Left hindlimb (tissue), 1 donor: Measurements from ENCODE around the gene IL17RE.

Source experiments
- DNase-seq: peaks from one replicate; pipeline ENCODE4 v3.0.0-alpha.2; 2018

Gene IL17RE

GRCh38 chr3:9908286-9908685 lies 5.6 kb downstream of the IL17RE start:
- DNase-seq = no peak

GRCh38 chr3:9909221-9910013 lies 6.8 kb downstream of the IL17RE start:
- no peak for DNase-seq

GRCh38 chr3:9911863-9912262 lies 9.2 kb downstream of the IL17RE start:
- no peak for DNase-seq

- DNase-seq = no peak
These were observed 9.8 kb downstream of the IL17RE start for GRCh38 chr3:9912294-9912935.

- no peak for DNase-seq
These were observed 11.0 kb downstream of the IL17RE start for GRCh38 chr3:9913601-9914000.

GRCh38 chr3:9914011-9914410 lies 11.4 kb downstream of the IL17RE start:
- DNase-seq = no peak

GRCh38 chr3:9914559-9915253 lies 12.1 kb downstream of the IL17RE start:
- no peak for DNase-seq

- DNase-seq = peak; percentile 88
These were observed 12.8 kb downstream of the IL17RE start for GRCh38 chr3:9915254-9916141.

GRCh38 chr3:9916346-9916733 lies 13.7 kb downstream of the IL17RE start:
- DNase-seq = peak; percentile 43

GRCh38 chr3:9916734-9917680 lies 14.4 kb downstream of the IL17RE start, which contains the start of gene IL17RC:
Gene IL17RC (plus strand): TSS chr3:9917098. CDS start chr3:9917316, 218 bp downstream.
- peak; percentile 93 for DNase-seq

GRCh38 chr3:9917820-9918219 lies 15.2 kb downstream of the IL17RE start:
- no peak for DNase-seq

GRCh38 chr3:9918261-9919038 lies 15.8 kb downstream of the IL17RE start:
- DNase-seq = no peak

GRCh38 chr3:9928158-9928557 lies 25.5 kb downstream of the IL17RE start:
- DNase-seq = no peak

- no peak for DNase-seq
These were observed 28.3 kb downstream of the IL17RE start for GRCh38 chr3:9930804-9931418.

- DNase-seq = no peak
These were observed 29.8 kb downstream of the IL17RE start for GRCh38 chr3:9932535-9932842.

- DNase-seq = peak; percentile 84
These were observed 30.4 kb downstream of the IL17RE start for GRCh38 chr3:9932843-9933560.

GRCh38 chr3:9933561-9934234 lies 31.1 kb downstream of the IL17RE start, which contains the start of gene CRELD1:
Gene CRELD1 (plus strand): TSS chr3:9933834. CDS start chr3:9934439, 605 bp downstream.
- DNase-seq = peak; percentile 96

- DNase-seq = peak; percentile 59
These were observed 31.6 kb downstream of the IL17RE start for GRCh38 chr3:9934235-9934621.

- DNase-seq = no peak
These were observed 32.3 kb downstream of the IL17RE start for GRCh38 chr3:9934993-9935392.
